OCI-M2 (cell line): ENCODE data around the gene SLC7A8.
"Not testable (repeated sequence)": the region's sequence is repeated elsewhere in the genome, so short reads cannot be mapped to it uniquely, and the experiment has no call there.

Experiments
- DNase-seq: peaks from one replicate; lab custom pipeline; 2025; ENCODE audit not compliant: unreplicated experiment; lab: John Stamatoyannopoulos, UW

The SLC7A8 gene

DNA sequence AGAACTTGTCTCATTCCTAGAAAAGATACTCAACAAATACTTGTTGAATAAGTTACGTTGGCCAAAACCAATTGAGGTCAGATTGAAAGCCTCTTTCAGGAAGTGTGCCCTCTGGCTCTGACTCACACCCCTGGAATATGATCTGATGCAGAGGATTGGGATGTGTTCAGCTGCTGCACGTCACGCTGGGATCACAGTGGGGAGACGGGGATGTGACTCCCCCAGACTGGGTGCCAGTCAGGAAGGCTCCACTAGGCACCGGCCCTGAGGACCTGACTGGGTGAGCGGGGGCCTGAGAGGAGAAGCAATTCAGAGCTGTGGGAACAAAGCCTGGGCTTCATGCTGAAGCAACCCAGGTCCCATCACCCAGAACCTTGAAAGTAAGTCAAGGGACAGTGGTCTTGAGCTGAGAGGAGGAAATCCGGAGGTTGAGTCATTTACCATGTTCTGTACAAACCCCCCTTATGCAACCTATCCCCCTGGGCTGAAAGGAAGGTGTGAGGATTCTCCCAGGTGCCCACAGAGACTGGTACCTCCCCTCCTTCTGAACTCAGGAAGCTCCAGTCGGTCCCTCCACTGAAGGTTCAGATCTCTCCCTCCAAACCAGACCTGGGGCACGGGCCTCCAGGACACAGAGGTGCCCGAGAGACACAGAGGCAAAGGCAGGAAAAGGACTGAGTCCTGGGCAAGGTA is 68.3 kb downstream of the SLC7A8 start:
- no peak for DNase-seq

- DNase-seq = no peak
Observed at GRCh38 chr14:23114669-23115038, 68.8 kb downstream of the SLC7A8 start.

DNA sequence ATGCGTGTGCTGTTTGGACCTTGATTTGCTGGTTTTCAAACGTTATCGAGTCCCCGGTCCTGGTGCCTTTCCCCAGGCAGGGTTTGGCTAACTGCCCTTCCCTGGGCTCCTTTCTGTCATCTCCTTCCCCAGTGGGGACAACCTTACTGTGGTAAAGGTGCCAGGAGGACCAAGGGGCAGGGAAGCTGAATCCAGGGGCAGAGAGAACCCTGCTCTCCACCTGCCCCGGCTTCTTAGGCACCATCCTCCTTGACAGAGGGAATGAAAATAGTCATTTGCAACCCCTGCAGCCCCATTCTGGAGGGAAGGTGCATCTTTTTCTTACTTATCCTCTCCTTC is 69.4 kb downstream of the SLC7A8 start:
- DNase-seq = no peak

DNA sequence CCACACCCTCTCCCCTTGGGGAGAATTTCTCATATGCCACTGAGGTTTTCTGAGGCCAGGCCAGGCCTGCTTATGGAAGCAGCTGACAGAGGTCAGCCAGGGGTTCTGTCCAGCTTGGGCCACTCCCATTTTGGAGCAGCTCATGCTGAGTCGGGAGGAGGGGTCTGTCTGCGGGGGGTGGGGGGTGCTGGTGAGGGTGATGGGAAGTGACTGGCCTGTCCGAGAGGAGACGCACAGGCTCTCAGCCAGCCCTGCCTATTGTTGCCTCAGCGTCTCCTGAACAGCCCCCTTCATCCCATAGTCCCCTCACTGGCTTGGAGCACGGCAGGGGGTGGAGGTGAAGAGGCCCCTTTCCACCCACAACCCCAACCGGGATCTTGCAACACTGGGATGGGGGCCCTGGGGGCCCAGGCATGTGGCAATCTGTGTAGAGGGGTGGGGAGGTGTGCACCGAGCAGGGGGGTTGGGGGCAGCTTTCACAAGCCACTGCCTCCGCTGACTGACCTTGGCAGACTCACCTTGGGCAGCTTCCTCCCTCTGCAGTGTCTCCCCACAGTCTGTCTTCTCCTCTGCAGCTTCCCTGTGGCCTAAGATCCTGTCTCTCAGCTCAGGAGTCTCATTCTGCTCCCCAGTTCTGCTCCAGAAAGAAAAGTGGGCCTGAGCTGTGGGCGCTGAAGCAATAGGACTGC is 69.9 kb downstream of the SLC7A8 start:
- no peak for DNase-seq

- peak; percentile 57 for DNase-seq
Observed at GRCh38 chr14:23112359-23113178, 70.9 kb downstream of the SLC7A8 start.

- no peak for DNase-seq
Observed at GRCh38 chr14:23110579-23111365, 72.7 kb downstream of the SLC7A8 start.

DNA sequence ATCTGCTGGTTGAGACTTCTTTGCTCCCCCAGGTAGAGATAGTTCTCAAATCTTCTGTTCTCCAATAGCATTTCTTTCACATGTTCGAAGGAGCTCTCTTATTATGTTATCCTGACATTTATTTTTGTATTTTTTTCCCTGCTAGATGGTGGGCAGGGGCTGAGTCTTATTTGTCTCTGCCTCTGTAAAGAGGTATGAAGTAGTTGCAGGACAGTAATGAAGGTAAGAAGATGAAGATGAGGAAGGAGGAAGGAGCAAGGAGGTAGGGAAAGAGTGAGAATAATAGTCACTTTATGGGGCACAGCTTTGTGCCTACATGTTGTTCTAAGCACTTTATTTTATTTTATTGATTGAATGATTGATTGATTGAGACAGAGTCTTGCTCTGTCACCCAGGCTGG is 73.7 kb downstream of the SLC7A8 start:
- DNase-seq = no peak

GRCh38 chr14:23108169-23108568 is 75.3 kb downstream of the SLC7A8 start:
- not testable (repeated sequence) for DNase-seq

GRCh38 chr14:23107620-23108019 is 75.8 kb downstream of the SLC7A8 start:
- not testable (repeated sequence) for DNase-seq

DNA sequence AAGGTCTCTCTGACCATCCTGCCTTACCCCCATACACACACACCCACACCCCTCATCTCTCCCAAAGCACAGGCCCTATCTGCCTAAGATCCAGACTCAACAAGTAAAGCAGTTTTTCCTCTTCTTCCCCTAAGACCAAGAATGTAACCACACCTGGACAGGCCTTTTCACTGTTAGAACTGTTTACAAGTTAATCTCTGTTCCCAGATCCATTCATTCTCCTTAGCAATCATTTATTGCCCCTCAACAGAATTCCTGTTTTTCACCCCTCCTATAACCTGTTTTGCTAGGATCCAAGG is 76.8 kb downstream of the SLC7A8 start:
- no peak for DNase-seq

DNA sequence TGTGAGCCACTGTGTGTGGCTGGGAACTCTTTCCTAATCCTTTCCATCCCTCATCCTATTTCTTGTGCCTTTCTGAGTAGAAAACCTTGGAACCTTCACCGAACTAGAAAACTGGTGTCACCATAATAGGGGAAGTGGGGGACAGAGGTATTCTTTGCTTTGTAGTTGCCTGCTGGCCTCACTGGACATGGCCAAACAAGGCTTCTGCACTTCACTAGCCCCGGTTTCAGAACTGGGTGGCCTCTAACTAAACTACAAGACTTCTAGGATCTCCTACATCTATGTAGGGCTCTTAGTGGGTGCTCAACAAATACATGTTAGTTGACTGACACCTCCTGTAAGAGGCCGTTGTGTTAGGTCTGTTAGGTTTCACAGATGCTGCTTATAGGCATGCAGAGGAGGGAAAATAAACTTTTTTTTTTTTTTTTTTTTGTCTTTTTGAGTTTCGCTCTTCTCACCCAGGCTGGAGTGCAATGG is 78.1 kb downstream of the SLC7A8 start:
- DNase-seq = no peak

DNA sequence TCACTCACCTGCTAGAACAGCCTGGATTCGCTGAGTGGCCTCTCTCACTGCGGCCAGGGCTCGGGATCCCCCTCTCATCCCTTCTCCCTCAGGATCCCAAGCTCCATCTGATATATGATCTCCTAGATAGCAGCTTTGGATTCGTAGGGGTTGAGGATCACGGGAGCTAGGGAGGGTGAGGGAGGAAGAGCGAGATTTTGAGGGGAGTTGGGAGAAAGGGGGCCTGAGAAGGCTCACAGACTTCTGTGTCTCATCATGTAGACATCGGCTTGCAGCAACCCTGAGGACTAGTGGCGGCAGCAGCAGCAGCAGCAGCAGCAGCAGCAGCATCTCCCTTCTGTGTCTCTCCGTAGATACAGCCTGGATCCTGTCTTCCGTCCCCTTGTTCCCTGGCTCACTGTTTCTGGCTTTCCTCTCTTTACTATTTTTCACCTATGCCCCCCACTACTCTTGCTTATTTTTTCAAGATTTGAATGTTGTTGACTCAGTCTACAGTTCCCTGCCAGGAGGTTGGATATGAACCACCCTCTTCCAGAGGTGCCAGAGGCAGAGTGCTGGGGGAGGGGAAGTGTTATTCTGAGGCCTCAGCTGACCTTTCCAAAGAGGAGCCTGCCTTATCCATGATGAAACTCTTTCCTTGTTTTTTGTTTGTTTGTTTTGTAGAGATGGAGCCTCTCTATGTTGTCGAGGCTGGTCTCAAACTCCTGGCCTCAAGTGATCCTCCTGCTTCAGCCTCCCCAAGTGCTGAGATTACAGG is 78.7 kb downstream of the SLC7A8 start, which contains the start of gene CIROP:
TSS of gene CIROP (minus strand) at position 399 of the 757 bp plus-strand sequence. CDS start at position 330, 69 bp downstream.
- no peak for DNase-seq

- no peak for DNase-seq
Observed at GRCh38 chr14:23104070-23104590, 79.3 kb downstream of the SLC7A8 start.

- no peak for DNase-seq
Observed at GRCh38 chr14:23103581-23103980, 79.9 kb downstream of the SLC7A8 start.

GRCh38 chr14:23102801-23103200 is 80.7 kb downstream of the SLC7A8 start:
- no peak for DNase-seq

GRCh38 chr14:23101986-23102625 is 81.4 kb downstream of the SLC7A8 start:
- no peak for DNase-seq

GRCh38 chr14:23101213-23101970 is 82.1 kb downstream of the SLC7A8 start:
- DNase-seq = no peak

DNA sequence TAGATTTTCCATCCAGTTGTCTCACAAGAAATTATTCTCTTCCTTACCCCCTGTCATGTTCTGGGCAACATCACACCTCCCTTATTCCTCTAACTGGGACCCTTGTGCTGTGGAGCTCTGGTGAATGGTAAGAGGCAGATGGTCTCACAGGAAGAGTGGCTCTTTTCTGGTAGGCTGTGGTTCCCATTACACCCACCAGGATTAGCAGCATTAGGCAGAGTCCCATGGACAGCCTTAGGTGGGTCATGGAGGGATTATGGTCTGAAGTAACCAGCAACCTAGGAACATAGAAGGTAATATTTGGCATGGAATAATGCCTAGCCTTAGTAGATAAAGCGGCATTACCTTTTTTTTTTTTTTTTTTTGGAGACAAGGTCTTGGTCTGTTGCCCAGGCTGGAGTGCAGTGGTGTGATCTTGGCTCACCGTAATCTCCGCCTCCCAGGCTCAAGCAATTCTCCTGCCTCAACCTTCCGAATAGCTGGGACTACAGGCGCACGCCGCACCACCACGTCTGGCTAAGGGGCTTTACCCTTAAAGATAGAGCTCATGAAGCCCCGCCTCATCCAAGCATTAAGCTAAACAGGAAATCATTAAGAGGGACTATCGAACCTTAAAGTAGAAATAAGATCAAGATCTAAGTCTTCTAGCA is 84.1 kb downstream of the SLC7A8 start:
- DNase-seq = no peak

DNA sequence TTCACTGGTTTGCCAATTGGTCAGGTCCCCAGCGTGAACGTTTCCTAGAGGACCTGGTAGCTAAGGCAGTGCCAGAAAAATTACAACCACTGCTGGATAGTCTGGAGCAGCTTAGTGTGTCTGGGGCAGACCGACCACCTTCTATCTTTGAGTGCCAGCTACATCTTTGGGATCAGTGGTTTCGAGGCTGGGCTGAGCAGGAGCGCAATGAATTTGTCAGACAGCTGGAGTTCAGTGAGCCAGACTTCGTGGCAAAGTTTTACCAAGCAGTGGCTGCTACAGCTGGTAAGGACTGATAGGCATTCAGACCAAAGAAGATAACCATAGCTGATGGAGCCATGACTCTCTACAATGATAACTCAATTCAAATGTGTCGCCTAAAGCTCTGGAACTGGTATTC is 85.7 kb downstream of the SLC7A8 start:
- no peak for DNase-seq
